Measurements from ENCODE around the gene OR5H2.

DNA sequence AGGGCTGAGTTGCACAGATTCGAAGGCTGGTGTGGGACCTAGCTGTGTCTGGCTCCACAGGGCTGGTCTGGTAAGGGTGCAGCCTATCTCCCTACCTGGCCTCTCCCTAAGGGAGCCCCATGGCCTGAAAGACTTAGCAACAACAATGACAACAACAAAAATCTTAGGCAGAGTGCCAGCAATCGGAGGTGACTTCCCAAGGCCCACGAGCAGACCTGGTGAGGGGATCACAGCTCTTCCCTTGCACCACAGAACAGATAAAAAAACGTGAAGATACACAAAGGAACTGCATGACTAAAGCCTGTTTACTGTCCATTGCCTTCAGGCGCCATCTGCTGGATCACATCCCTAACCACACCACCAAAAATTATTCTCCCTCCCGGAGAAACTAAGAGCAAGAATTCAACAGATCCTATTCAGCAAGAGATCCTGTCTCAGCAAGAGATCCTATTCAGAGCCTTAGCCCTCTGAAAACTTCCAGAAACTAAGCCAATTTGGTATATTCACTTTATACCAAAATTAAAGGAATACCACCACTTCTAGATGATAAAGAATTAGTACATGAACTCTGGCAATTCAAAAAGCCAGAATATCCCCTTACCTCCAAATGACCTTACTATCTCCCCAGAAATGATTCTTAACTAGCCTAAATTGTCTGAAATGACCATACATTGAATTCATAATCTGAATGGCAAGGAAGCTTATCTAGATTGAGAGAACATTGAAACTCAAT, 47.3 kb downstream of the OR5H2 start:
- TF ChIP-seq, protein P1, sequence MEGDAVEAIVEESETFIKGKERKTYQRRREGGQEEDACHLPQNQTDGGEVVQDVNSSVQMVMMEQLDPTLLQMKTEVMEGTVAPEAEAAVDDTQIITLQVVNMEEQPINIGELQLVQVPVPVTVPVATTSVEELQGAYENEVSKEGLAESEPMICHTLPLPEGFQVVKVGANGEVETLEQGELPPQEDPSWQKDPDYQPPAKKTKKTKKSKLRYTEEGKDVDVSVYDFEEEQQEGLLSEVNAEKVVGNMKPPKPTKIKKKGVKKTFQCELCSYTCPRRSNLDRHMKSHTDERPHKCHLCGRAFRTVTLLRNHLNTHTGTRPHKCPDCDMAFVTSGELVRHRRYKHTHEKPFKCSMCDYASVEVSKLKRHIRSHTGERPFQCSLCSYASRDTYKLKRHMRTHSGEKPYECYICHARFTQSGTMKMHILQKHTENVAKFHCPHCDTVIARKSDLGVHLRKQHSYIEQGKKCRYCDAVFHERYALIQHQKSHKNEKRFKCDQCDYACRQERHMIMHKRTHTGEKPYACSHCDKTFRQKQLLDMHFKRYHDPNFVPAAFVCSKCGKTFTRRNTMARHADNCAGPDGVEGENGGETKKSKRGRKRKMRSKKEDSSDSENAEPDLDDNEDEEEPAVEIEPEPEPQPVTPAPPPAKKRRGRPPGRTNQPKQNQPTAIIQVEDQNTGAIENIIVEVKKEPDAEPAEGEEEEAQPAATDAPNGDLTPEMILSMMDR (IDR thresholded peaks at IDR 0.05), result peak; percentile 16 to 48 (median 38)
- TF ChIP-seq POLR2A (IDR thresholded peaks at IDR 0.05) (no peak), EP300 (IDR thresholded peaks at IDR 0.05) (no peak), POLR2AphosphoS5 (IDR thresholded peaks at IDR 0.05) (no peak)
